GM18517 (cell line): ENCODE data around the gene PIGK.

Experiments
- ATAC-seq: cut with Tn5 transposase; IDR thresholded peaks from one replicate; pipeline ENCODE4 v1.9.1; 2021; ENCODE audit warnings: mild to moderate bottlenecking, moderate library complexity; ENCODE audit not compliant: unreplicated experiment

The PIGK gene

DNA sequence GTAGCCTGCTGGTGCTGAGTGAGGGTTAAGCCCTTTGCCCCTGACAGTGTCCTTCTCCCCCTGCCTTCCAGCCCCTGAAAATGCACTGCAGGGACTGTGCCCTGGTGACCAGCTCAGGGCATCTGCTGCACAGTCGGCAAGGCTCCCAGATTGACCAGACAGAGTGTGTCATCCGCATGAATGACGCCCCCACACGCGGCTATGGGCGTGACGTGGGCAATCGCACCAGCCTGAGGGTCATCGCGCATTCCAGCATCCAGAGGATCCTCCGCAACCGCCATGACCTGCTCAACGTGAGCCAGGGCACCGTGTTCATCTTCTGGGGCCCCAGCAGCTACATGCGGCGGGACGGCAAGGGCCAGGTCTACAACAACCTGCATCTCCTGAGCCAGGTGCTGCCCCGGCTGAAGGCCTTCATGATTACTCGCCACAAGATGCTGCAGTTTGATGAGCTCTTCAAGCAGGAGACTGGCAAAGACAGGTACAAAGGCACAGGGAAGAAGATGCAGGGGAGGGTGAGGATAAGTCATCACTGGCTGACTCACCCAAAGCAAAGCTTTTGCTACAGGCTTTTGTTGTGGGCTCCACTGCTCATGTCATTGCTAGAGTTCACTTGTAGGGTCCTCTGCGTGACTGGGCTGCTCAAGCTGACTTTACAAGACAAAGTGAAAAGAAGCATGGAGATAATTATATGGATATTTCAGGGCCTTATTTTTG, 174.9 kb downstream of the PIGK start:
- no peak for ATAC-seq

GRCh38 chr1:77040826-77041225, 178.4 kb downstream of the PIGK start:
- ATAC-seq: no peak

DNA sequence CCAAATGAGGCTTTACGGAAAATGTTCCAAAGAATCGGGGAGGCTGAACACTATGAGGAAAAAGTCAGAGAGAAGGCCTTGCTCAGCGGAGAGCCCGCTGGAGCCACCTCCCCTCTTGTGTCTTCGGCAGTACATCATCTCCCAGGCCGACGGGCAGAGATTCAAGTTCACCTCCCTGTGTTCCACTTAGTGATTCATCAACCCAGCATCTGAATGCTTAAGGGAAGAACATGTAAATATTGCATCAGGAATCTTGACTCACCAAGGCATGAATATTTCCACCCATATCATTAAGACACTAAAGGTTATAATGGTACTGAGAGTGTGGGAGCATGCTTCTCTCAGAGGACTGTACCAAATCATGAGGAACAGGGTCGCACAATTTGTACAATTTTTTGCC, 179.5 kb downstream of the PIGK start:
- ATAC-seq: no peak

DNA sequence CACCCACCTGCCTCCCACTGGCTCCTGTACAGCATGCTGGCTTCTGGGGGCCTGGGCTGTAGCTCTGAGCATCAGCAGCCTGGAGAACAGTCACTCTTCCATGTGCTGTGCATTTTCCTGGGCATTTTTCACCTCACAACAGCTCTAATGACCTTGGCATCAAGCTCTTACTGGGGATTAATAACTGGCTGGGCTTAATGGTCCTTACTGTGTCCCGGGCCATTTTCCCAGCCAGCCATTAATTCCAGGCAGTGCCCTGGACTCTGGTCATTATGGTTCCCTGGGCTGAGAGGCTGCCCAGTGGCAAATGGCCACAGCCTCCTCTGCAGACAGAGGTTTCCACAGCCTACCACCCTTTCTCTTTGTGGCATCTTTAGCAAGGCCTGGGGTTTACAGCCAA, 180.1 kb downstream of the PIGK start:
- ATAC-seq: no peak
